Activated CD4-positive, alpha-beta T cell treated with anti-CD3 and anti-CD28 coated beads, Interleukin-2, amount 10 ng/mL, durations not matched to agents 24 days and 14 days (primary cell): Measurements from ENCODE around the gene RSBN1L. TPM values are rescaled to one million over a fixed set of nuclear protein-coding genes. Genes with fewer than 3 reads are reported as not detected.

ENCODE experiments used
- DNase-seq: peaks from one replicate; pipeline ENCODE4 v3.0.0; 2022
- H3K27ac Mint-ChIP-seq: one replicate; pipeline ENCODE4 v1.8.0; 2022; ENCODE audit warnings: mild to moderate bottlenecking, mixed read lengths
- H3K27me3 Mint-ChIP-seq: one replicate; pipeline ENCODE4 v1.8.0; 2022; ENCODE audit warnings: mixed read lengths
- H3K36me3 Mint-ChIP-seq: one replicate; pipeline ENCODE4 v1.8.0; 2022; ENCODE audit warnings: low read depth, mild to moderate bottlenecking, mixed read lengths
- H3K4me1 Mint-ChIP-seq: one replicate; pipeline ENCODE4 v1.8.0; 2021; ENCODE audit warnings: mixed read lengths
- H3K4me3 Mint-ChIP-seq: one replicate; pipeline ENCODE4 v1.8.0; 2022; ENCODE audit warnings: mild to moderate bottlenecking, moderate library complexity, mixed read lengths
- H3K9me3 Mint-ChIP-seq: one replicate; pipeline ENCODE4 v1.8.0; 2021; ENCODE audit warnings: mixed read lengths
- intact Hi-C: fragments of 100-400 bp; cut with micrococcal nuclease; formaldehyde crosslinking; loops from one replicate; pipeline ENCODE4 v1.15.1; 2023
- total RNA-seq: library from RNA; stranded (reverse); gene quantifications from 2 replicates; pipeline ENCODE4 v1.2.3, GENCODE V29; 2022

The RSBN1L gene
- total RNA-seq, 1 donor from 2014 or later = 31.3 TPM

DNA sequence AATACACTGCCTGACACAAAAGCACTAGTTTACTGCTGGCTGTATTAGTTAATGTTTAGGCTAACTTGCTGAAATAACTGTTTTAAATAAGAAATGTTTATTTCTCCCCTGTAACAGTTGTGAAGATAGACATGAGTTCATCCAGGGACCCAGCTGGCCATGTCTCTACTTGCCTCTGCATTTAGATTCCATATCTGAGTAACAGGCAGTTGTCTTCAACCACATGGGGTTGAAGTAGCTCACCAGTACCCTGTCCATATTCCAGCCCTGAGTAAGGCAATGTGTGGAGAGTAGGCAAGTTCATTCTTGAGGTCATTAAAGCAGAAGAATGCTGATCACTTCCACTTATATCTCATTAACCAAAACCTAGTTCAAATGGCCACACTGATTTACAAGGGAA lies 31.1 kb upstream of the RSBN1L start:
- Mint-ChIP-seq H3K4me1 (no peaks in the 10 kb centered on the region), H3K9me3 (no peaks in the 10 kb centered on the region), H3K27ac (no peak overlapping the region), H3K36me3 (no peaks in the 10 kb centered on the region), H3K27me3 (no peaks in the 10 kb centered on the region), H3K4me3 (no peak overlapping the region)
- no peak for DNase-seq
- intact Hi-C loops = no loop called here

DNA sequence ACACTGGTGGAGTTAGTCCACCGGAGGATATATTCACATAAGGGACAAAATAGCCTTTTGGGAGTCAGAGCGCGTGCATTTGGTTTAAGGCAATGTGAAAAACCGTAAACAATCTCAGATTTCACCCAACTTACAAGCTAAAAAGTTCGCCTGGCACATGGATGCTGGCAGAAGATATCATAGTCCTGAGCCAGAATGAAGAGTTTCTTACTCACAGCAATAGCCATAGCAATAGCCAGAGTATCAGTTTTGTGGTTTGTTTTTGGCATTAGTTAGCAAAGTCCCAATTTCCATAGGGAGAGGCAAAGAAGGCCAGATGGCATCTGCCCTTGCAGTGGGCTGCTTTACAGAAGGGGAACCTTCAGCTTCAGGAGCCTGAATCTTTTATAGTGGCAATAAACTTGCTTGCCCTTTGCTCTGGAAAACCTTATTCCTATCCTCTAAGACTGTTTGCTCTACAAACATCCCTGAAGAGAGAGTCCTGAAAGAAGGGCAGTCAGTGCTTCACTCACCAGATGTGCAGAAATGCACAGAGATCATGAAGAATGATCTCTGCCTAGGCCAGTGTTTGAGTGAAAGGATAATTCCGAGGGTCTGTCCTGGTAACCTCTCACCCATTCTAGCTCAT lies 28.7 kb upstream of the RSBN1L start:
- H3K27me3 Mint-ChIP-seq = no peaks in the 10 kb centered on the region
- H3K4me3 Mint-ChIP-seq = no peak overlapping the region
- DNase-seq = no peak
- no peak overlapping the region for H3K27ac Mint-ChIP-seq
- no peaks in the 10 kb centered on the region for H3K9me3 Mint-ChIP-seq
- no peaks in the 10 kb centered on the region for H3K36me3 Mint-ChIP-seq
- H3K4me1 Mint-ChIP-seq = no peaks in the 10 kb centered on the region
- intact Hi-C loops = no loop called here

DNA sequence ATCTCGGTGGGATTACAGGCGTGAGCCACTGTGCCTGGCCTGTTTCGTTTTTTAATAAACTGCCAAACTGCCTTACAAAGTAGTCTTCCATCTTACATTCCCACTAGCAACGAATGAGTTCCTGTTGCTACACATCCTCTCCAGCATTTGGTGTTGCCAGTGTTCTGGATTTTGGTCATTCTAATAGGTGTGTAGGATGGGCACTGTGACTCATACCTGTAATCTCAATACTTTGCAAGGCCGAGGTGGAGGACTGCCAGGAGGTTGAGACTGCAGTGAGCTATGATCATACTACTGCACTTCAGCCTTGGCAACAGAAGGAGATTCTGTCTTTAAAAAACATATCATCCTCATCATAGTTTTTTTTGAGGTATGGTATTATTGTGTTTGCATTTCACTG lies 21.4 kb upstream of the RSBN1L start:
- H3K4me3 Mint-ChIP-seq = no peak overlapping the region
- intact Hi-C loops = no loop called here
- no peak for DNase-seq
- no peaks in the 10 kb centered on the region for H3K9me3 Mint-ChIP-seq
- H3K4me1 Mint-ChIP-seq = no peaks in the 10 kb centered on the region
- H3K27ac Mint-ChIP-seq = no peak overlapping the region
- no peaks in the 10 kb centered on the region for H3K36me3 Mint-ChIP-seq
- H3K27me3 Mint-ChIP-seq = no peaks in the 10 kb centered on the region

DNA sequence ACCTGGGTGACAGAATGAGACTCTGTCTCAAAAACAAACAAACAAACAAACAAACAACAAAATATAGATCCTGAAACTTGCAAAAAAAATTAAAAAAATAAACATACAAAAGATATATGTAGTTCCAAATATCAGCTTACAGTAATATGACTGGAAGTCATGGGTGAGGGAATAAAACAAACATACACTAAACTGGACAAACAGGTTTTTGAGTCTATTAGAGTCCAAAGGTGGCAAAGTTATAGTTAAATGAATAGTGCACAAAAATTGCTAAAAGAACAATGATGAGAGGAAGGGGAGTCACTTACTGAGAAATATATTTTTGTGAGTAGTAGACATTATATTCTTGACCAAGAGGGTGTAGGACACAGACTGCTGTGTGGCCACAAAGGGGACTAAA lies 16.7 kb upstream of the RSBN1L start:
- no peaks in the 10 kb centered on the region for H3K9me3 Mint-ChIP-seq
- intact Hi-C loops = no loop called here
- H3K36me3 Mint-ChIP-seq = peaks cover 16% of the 10 kb centered on the region
- H3K4me1 Mint-ChIP-seq = no peaks in the 10 kb centered on the region
- H3K27me3 Mint-ChIP-seq = no peaks in the 10 kb centered on the region
- DNase-seq = no peak
- H3K27ac Mint-ChIP-seq = no peak overlapping the region
- no peak overlapping the region for H3K4me3 Mint-ChIP-seq

DNA sequence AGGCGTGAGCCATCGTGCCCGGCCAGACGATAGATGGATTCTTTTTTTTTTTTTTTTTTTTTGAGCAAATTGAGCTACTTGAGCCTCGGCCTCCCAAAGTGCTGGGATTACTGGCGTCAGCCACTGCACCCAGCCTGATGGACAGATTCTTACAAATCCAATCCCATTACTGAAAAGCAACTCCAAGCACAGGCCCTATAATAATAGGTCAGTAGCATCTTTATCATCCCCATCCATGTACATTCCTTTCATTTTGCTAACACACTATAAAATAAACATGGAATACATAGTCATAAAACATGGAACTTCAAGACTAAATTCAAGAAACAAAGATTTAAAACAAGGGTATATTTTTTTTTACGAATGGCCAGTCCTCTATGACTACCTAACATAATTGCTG lies 16.0 kb upstream of the RSBN1L start:
- Mint-ChIP-seq H3K4me3 (no peak overlapping the region), H3K9me3 (no peaks in the 10 kb centered on the region), H3K4me1 (peaks cover 2% of the 10 kb centered on the region), H3K36me3 (peaks cover 19% of the 10 kb centered on the region), H3K27ac (no peak overlapping the region), H3K27me3 (no peaks in the 10 kb centered on the region)
- no peak for DNase-seq
- intact Hi-C loops = no loop called here

DNA sequence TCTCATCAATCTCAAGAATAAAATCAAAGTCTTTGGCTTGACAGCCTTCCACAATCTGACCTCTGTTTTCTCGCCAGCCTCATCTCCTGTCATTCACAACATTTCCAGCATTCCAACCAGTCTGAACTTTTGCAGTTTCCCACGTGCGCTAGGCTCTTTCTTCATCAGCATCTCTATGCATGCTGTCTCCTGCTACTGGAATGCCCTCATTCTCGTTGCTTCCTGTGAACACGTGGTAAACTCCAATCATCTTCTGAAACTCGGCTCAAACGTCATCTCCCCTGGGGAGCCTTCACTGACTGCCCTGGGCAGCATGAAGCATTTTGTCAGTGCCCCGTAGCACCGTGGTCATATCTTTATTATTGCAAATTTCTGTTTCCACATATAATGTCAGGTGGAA lies 12.2 kb upstream of the RSBN1L start:
- H3K4me1 Mint-ChIP-seq = peaks cover 23% of the 10 kb centered on the region

DNA sequence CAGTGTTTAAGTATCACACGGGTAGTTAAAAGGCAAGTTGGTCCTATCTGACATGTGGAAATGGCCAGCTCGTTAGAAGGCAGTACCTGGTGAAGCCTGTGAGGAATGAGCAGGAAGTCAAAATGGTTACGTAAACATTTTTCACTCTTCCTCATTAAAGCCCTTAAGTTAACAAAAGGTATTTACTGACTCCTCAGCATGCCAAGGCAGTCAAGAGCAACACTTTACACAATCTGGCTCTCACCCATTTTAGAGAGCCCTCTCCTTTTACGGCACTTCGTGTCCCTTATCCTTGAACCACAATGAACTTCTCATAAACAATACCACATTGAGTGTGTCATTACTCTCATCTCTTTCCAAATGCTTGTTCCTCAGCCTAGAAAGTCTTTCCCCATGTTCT lies 11.0 kb upstream of the RSBN1L start:
- Mint-ChIP-seq H3K4me3 (no peak overlapping the region), H3K36me3 (peaks cover 32% of the 10 kb centered on the region), H3K27me3 (no peaks in the 10 kb centered on the region), H3K27ac (no peak overlapping the region), H3K4me1 (peaks cover 23% of the 10 kb centered on the region), H3K9me3 (no peaks in the 10 kb centered on the region)
- DNase-seq = no peak
- intact Hi-C loops = no loop called here

More for the DNA sequence above, 12.2 kb upstream of the RSBN1L start:
- H3K4me3 Mint-ChIP-seq = no peak overlapping the region
- peaks cover 26% of the 10 kb centered on the region for H3K36me3 Mint-ChIP-seq
- intact Hi-C loops = no loop called here
- H3K27ac Mint-ChIP-seq = no peak overlapping the region
- H3K27me3 Mint-ChIP-seq = no peaks in the 10 kb centered on the region
- no peaks in the 10 kb centered on the region for H3K9me3 Mint-ChIP-seq
- DNase-seq = no peak

DNA sequence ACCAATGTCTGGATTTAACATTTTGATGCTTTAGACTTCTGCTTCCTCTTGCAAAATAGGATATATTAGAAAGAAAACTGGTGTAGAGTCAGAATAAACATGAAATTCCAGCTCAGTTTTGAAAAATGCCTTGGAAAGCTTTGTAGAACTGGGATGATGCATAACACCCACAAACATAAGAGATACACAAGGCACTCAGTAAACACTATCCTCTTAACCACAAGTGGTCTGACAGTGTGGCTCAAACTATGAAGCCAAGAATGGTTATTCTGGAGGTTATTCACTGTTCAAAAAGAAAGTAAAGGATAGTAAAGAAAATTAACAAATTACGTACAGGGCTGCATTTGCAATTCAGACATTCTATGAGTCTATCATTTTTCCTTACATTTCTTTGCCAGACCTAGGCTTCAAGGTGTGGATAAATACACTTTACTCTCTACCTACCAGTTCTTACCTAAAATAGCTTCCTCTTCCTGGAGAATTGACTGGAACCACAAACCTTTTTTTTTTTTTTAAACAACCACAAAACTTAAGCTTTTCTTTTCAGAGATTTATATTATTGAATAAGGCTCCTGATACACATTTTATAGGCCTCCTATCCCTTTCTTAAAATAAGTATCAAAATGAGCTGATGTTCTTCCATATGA lies 9.0 kb upstream of the RSBN1L start:
- peak overlapping the region; percentile 43 for H3K4me3 Mint-ChIP-seq
- no peaks in the 10 kb centered on the region for H3K27me3 Mint-ChIP-seq
- H3K4me1 Mint-ChIP-seq = peaks cover 23% of the 10 kb centered on the region
- H3K27ac Mint-ChIP-seq = no peak overlapping the region
- no peak for DNase-seq
- peaks cover 33% of the 10 kb centered on the region for H3K36me3 Mint-ChIP-seq
- intact Hi-C loops = loop anchor here (1.0 kb wide), 1 partner anchor 9 kb away; the partner anchor contains the start of gene RSBN1L
- H3K9me3 Mint-ChIP-seq = no peaks in the 10 kb centered on the region

DNA sequence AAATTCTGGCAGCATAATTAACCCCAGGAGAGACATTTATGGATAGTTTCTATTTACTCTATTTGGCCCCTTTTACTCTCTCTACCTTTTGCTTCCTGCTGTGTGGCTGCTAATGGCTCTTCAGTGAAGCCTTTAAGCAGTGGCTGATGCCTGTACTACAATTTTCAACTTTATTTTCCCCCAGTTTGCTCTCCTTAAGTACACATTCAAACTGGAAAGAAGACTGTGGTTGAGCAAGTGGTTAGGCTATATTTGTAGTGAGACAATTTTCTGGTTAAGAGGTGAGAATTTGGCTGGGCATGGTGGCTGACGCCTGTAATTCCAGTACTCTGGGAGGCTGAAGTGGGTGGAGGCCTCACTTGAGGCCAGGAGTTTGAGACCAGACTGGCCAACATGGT lies 8.5 kb upstream of the RSBN1L start:
- intact Hi-C loops = loop anchor here (1.0 kb wide), 1 partner anchor 9 kb away; the partner anchor contains the start of gene RSBN1L
- H3K27ac Mint-ChIP-seq = peak overlapping the region; percentile 69

DNA sequence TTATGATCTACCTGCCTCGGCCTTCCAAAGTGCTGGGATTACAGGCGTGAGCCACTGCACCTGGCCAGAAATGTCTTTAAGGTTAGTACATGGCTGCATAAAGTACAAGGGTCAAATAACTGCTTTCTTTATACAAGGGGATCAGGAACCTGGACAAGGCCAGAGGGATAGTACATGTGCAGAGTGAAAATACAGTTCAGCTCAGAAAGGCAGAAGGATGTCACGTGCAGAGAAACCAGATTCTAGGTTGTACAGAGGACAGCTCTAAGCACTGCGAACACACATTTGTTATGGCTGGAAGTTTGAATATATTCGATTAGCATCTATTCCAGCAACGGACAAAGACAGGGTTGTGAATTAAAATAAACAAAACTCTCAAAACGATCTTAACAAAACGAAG lies 6.0 kb upstream of the RSBN1L start:
- no peak overlapping the region for H3K27ac Mint-ChIP-seq
- intact Hi-C loops = no loop called here
- H3K4me3 Mint-ChIP-seq = no peak overlapping the region
- H3K4me1 Mint-ChIP-seq = peaks cover 34% of the 10 kb centered on the region
- peaks cover 21% of the 10 kb centered on the region for H3K36me3 Mint-ChIP-seq
- no peaks in the 10 kb centered on the region for H3K27me3 Mint-ChIP-seq
- no peak for DNase-seq
- no peaks in the 10 kb centered on the region for H3K9me3 Mint-ChIP-seq

More for the DNA sequence above, 8.5 kb upstream of the RSBN1L start:
- Mint-ChIP-seq H3K27me3 (no peaks in the 10 kb centered on the region), H3K9me3 (no peaks in the 10 kb centered on the region), H3K4me3 (peak overlapping the region; percentile 43), H3K36me3 (peaks cover 33% of the 10 kb centered on the region), H3K4me1 (peaks cover 25% of the 10 kb centered on the region)
- peak; percentile 60 for DNase-seq

DNA sequence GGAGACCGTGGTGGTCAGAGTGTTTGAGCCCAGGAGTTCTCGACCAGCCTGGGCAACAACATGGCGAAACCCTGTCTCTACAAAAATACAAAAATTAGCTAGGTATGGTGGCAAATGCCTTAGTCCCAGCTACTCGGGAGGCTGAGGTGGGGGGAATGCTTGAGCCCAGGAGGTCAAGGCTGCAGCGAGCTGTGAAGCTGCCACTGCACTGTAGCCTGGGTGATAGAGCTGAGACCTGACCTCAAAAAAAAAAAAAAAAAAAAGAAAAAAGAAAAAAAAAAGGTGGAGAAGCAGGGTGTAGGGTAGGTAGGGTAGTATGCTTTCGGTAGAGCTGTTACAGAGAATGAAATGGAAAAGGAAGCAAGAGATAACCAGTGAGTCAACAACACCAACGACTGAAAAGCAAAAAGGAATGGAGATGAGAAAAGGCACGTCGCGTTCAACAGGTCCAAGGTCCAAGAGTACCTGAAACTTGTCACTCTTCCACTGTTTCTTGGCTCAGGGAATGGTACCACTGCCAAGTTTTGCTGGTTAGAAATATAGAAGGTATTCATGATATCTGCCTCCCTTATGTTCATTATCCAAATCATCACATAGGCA lies 4.3 kb upstream of the RSBN1L start:
- Mint-ChIP-seq H3K4me1 (peaks cover 29% of the 10 kb centered on the region), H3K27me3 (no peaks in the 10 kb centered on the region), H3K4me3 (no peak overlapping the region), H3K27ac (no peak overlapping the region), H3K9me3 (no peaks in the 10 kb centered on the region), H3K36me3 (peaks cover 25% of the 10 kb centered on the region)
- intact Hi-C loops = no loop called here
- DNase-seq = no peak

DNA sequence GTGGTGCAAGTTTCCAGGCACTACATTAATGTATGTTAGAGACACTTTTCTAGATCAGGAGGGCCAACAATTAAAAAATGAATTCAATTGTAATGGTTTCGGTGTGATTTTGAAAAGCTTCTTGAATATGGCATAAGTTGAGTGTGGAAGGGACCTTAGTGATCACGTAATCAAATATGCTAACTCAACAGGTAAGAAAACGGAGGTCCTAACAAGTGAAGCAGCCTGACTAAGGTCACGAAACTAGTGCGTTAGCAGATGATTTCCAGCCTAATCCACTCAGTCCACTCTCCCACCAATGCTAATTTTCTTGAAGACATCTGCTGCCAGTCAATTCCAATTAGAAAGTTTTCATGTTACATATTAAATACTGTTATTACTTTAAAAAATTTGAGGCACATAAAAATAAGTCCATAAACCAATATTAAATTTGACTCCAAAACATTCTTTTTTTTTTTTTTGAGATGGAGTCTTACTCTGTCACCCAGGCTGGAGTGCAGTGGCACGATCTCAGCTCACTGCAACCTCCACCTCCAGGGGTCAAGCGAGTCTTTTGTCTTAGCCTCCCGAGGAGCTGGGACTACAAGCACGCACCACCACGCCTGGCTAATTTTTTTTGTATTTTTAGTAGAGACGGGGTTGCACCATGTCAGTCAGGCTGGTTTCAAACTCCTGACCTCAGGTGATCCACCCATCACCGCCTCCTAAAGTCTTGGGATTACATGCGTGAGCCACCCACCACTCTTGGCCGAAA lies 2.3 kb upstream of the RSBN1L start:
- Mint-ChIP-seq H3K9me3 (no peaks in the 10 kb centered on the region), H3K36me3 (peaks cover 20% of the 10 kb centered on the region), H3K27me3 (no peaks in the 10 kb centered on the region), H3K4me3 (peak overlapping the region; percentile 10), H3K27ac (no peak overlapping the region), H3K4me1 (peaks cover 24% of the 10 kb centered on the region)
- intact Hi-C loops = no loop called here
- no peak for DNase-seq

DNA sequence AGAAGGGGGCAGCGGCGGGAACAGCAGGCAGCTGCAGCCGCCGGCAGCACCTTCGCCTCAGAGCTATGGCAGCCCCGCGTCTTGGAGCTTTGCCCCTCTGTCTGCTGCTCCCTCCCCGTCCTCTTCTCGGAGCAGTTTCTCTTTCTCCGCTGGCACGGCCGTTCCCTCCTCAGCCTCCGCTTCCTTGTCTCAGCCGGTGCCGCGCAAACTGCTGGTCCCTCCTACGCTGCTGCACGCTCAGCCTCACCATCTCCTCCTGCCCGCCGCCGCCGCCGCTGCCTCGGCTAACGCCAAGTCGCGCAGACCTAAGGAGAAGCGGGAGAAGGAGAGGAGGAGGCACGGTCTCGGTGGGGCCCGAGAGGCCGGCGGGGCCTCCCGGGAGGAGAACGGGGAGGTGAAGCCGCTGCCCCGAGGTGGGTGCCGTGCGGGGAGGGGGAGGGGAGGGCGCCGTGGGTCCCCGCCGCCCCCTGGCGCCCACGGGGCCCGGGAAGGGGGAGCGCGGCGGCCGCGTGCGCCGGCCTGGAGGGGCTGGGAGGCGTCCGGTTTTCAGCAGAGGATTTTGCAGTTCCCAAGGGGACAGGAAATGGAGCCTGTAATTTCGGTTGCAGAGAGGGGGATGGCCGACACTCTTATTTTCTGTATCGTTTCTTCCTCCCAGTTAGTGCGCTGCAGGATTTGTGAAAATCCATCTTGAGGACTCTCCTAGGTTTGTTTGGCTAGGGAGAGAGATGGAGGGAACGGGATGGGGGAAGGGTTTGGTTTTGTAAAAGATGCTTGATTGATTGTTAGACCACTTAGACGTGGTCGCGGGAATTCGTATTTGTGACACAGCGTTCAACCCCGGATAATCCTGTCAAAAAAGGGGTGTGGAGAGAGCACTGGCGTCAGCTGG lies 630 bp downstream of the RSBN1L start:
- Mint-ChIP-seq H3K4me1 (peaks cover 36% of the 10 kb centered on the region), H3K27ac (peak overlapping the region; percentile 98), H3K4me3 (peak overlapping the region; percentile 93), H3K36me3 (peaks cover 28% of the 10 kb centered on the region), H3K9me3 (no peaks in the 10 kb centered on the region), H3K27me3 (no peaks in the 10 kb centered on the region)
- intact Hi-C loops = loop anchor here (1.0 kb wide), 5 partner anchors 10 to 161 kb away; partner anchors contain the start of genes PHTF2 and TMEM60
- DNase-seq = peak; percentile 89
